Endothelial cell of umbilical vein (primary cell): ENCODE measurements around the gene MTCL1. TPM values are rescaled to one million over a fixed set of nuclear protein-coding genes. Genes with fewer than 3 reads are reported as not detected.

Experiments
- BruUV-seq: library from RNA; stranded (reverse); fragments of 400-500 nt; replicated peaks from 2 replicates; lab custom pipeline; 2021; lab: Mats Ljungman, UMichigan
- CTCF ChIA-PET: fragments of 300-600, 350-600 bp; sonication (Branson Sonifier 250); formaldehyde crosslinking; loops from one replicate; lab custom pipeline; 2021; ENCODE audit warnings: antibody characterized with exemption, inconsistent platforms; lab: Charles Lee
- POLR2A ChIA-PET: fragments of 300-600, 350-600 bp; sonication (Branson Sonifier 250); formaldehyde crosslinking; loops from one replicate; lab custom pipeline; 2021; ENCODE audit warnings: antibody characterized with exemption, inconsistent platforms; lab: Charles Lee
- DNase-seq: peaks from one replicate; pipeline ENCODE4 v3.0.0-alpha.2; 2011; ENCODE audit warnings: low read depth, low spot score
- FAIRE-seq: peaks from 2 replicates; lab custom pipeline; 2011; peaks lifted over from hg19 to GRCh38; lab: Jason Lieb, UNC
- H2AFZ ChIP-seq: 2 replicates; pipeline ENCODE4 v1.6.0; 2012; ENCODE audit warnings: low read depth, low read length, control low read depth, inconsistent platforms
- H3K27ac ChIP-seq: 2 replicates; pipeline ENCODE4 v1.5.1; 2011; ENCODE audit warnings: low read depth, mild to moderate bottlenecking, control low read depth, low read length, moderate library complexity; ENCODE audit not compliant: insufficient read depth
- H3K27me3 ChIP-seq, 2 experiments: 2 replicates each; pipeline versions ENCODE4 v1.6.0 to v1.6.1; 2011; ENCODE audit warnings: low read length in 2 of 2, mixed read lengths in 1 of 2; ENCODE audit not compliant: control insufficient read depth in 2 of 2, insufficient read depth in 2 of 2
- H3K36me3 ChIP-seq, 2 experiments: 2 replicates in 1 of 2; 3 replicates in 1 of 2; pipeline ENCODE4 v1.5.1; 2011; ENCODE audit warnings: low read length in 2 of 2, mild to moderate bottlenecking in 1 of 2, moderate library complexity in 1 of 2; ENCODE audit not compliant: control insufficient read depth in 2 of 2, insufficient read depth in 2 of 2; ENCODE audit errors: extremely low read depth in 1 of 2
- H3K4me1 ChIP-seq: 3 replicates; pipeline ENCODE4 v1.5.1; 2011; ENCODE audit warnings: mild to moderate bottlenecking, low read length; ENCODE audit not compliant: control insufficient read depth, insufficient read depth; ENCODE audit errors: extremely low read depth
- H3K4me2 ChIP-seq: 2 replicates; pipeline ENCODE4 v1.6.1; 2011; ENCODE audit warnings: low read length, control low read depth, mixed read lengths; ENCODE audit not compliant: insufficient read depth
- H3K4me3 ChIP-seq, 3 experiments: fragments of 200-600 bp in 1 of 3; sonication (generic), shearing (Covaris generic) in 1 of 3; replicated peaks in 1 of 3; 2 replicates each; pipeline ENCODE4 v1.5.1; 2011 to 2016; ENCODE audit warnings: control low read depth in 3 of 3, low read length in 3 of 3, mild to moderate bottlenecking in 2 of 3, inconsistent platforms in 1 of 3, low read depth in 1 of 3, moderate library complexity in 1 of 3; ENCODE audit not compliant: insufficient read depth in 1 of 3
- H3K79me2 ChIP-seq: 2 replicates; pipeline ENCODE4 v1.6.0; 2012; ENCODE audit warnings: low read length, inconsistent platforms; ENCODE audit not compliant: control insufficient read depth, insufficient read depth
- H3K9ac ChIP-seq: replicated peaks from 2 replicates; pipeline ENCODE3; 2011; ENCODE audit warnings: low read length, control low read depth; ENCODE audit not compliant: insufficient read depth; ENCODE audit errors: extremely low read depth
- H3K9me1 ChIP-seq: replicated peaks from 3 replicates; pipeline ENCODE4 v1.6.0; 2011; ENCODE audit warnings: mild to moderate bottlenecking, low read length; ENCODE audit not compliant: control insufficient read depth, insufficient read depth; ENCODE audit errors: extremely low read depth
- H3K9me3 ChIP-seq: replicated peaks from 2 replicates; pipeline ENCODE4 v1.5.1; 2012; ENCODE audit warnings: low read length, inconsistent platforms; ENCODE audit not compliant: control insufficient read depth, insufficient read depth
- H4K20me1 ChIP-seq: replicated peaks from 2 replicates; pipeline ENCODE3; 2011; ENCODE audit warnings: mild to moderate bottlenecking, low read length; ENCODE audit not compliant: control insufficient read depth, insufficient read depth; ENCODE audit errors: extremely low read depth
- CTCF ChIP-seq, 2 donors: IDR thresholded peaks; 1 replicate in 1 of 2; 2 replicates in 1 of 2; pipeline ENCODE4 v1.5.1; 2011; ENCODE audit warnings: low read length in 2 of 2, mild to moderate bottlenecking in 2 of 2, moderate library complexity in 2 of 2, control low read depth in 1 of 2, inconsistent platforms in 1 of 2, low read depth in 1 of 2; ENCODE audit not compliant: insufficient read depth in 1 of 2; ENCODE audit errors: extremely low read depth in 1 of 2
- EZH2 ChIP-seq: IDR thresholded peaks from 2 replicates; pipeline ENCODE4 v1.6.1; 2012; ENCODE audit warnings: borderline replicate concordance, low read depth, mild to moderate bottlenecking, moderate library complexity, low read length, inconsistent platforms; ENCODE audit not compliant: severe bottlenecking
- FOS ChIP-seq: IDR thresholded peaks from 2 replicates; pipeline ENCODE4 v1.6.1; 2011; ENCODE audit warnings: mild to moderate bottlenecking, low read length, moderate library complexity, borderline replicate concordance; ENCODE audit not compliant: insufficient read depth
- GATA2 ChIP-seq: IDR thresholded peaks from 2 replicates; pipeline ENCODE4 v1.7.0; 2011; ENCODE audit warnings: low read depth, mild to moderate bottlenecking, moderate library complexity, mixed read lengths, low read length; ENCODE audit not compliant: insufficient read length, insufficient read depth
- JUN ChIP-seq: IDR thresholded peaks from 2 replicates; pipeline ENCODE4 v1.6.1; 2011; ENCODE audit warnings: borderline replicate concordance, low read depth; ENCODE audit not compliant: insufficient read length, insufficient read depth
- MAX ChIP-seq: IDR thresholded peaks from 2 replicates; pipeline ENCODE4 v1.6.1; 2011; ENCODE audit not compliant: insufficient read depth, insufficient read length
- MYC ChIP-seq: IDR thresholded peaks from one replicate; pipeline ENCODE4 v1.6.1; 2011; ENCODE audit warnings: mild to moderate bottlenecking, low read depth, low read length
- POLR2A ChIP-seq: IDR thresholded peaks from 2 replicates; pipeline ENCODE4 v1.6.1; 2012; ENCODE audit warnings: low read depth, mild to moderate bottlenecking, control low read depth, low read length
- POLR2AphosphoS5 ChIP-seq: IDR thresholded peaks from 2 replicates; pipeline ENCODE4 v1.6.1; 2012; ENCODE audit warnings: low read depth, mild to moderate bottlenecking, control low read depth, low read length, moderate library complexity; ENCODE audit not compliant: insufficient read depth
- dilution Hi-C: fragments of 300-500 bp; cut with MboI; formaldehyde crosslinking; loops from one replicate; pipeline ENCODE4 v1.15.0; 2019; ENCODE audit warnings: low sequenced_read_pairs; ENCODE audit not compliant: extremely low pct_ligation_motif_present
- intact Hi-C: fragments of 100-400 bp; cut with micrococcal nuclease; formaldehyde crosslinking; loops from one replicate; pipeline ENCODE4 v1.10.0; 2022
- polyA plus RNA-seq, 4 experiments: library from polyadenylated mRNA; depleted of rRNA in 3 of 4; stranded (reverse) in 3 of 4; unstranded in 1 of 4; fragments of >200 nt; gene quantifications; 2 replicates each; pipeline versions ENCODE4 v1.2.1 to v1.2.3, GENCODE V29; 2011 to 2012; ENCODE audit warnings: missing spikeins in 1 of 4
- total RNA-seq: library from RNA; stranded (reverse); gene quantifications from 2 replicates; pipeline ENCODE4 v1.2.3, GENCODE V29; 2021

Gene MTCL1
- total and polyA plus RNA-seq, 2 donors (not counting 3 experiments of a cell fraction or from before 2014, with no cell fraction given), result 11.9 to 75.7 TPM

GRCh38 chr18:8686611-8687010, 18.7 kb upstream of the MTCL1 start:
- H4K20me1 ChIP-seq, result no peaks in the 10 kb centered on the region
- CTCF ChIA-PET, result interaction anchor here (1.6 to 4.3 kb wide), 2 partner anchors 10 to 301 kb away, joined by 3 to 31 read pairs; no protein-coding TSS in a partner anchor
- dilution Hi-C loops, result no loop called here
- no peaks in the 10 kb centered on the region for H3K4me1 ChIP-seq
- no peaks in the 10 kb centered on the region for H3K79me2 ChIP-seq
- TF ChIP-seq FOS (no peak), CTCF (IDR thresholded peaks at IDR 0.05; ENCODE audit: extremely low read depth in 1 of 2, insufficient read depth in 1 of 2, low read depth in 1 of 2, low read length in 2 of 2) (no peak), POLR2A (no peak), MAX (no peak), POLR2AphosphoS5 (no peak), GATA2 (no peak), EZH2 (no peak), MYC (no peak), JUN (no peak)
- no peak for FAIRE-seq
- no peaks in the 10 kb centered on the region for H3K27me3 ChIP-seq
- BruUV-seq, result no TSS peak
- DNase-seq, result no peak
- POLR2A ChIA-PET, result no interaction called here
- no peak overlapping the region for H3K9ac ChIP-seq
- H2AFZ ChIP-seq, result no peak overlapping the region
- H3K9me1 ChIP-seq, result no peaks in the 10 kb centered on the region
- H3K36me3 ChIP-seq, result no peaks in the 10 kb centered on the region
- intact Hi-C loops, result no loop called here
- H3K4me3 ChIP-seq, result no peak overlapping the region
- no peak overlapping the region for H3K4me2 ChIP-seq
- no peak overlapping the region for H3K27ac ChIP-seq
- no peaks in the 10 kb centered on the region for H3K9me3 ChIP-seq
